ENCODE data around the gene HMGCR.

The HMGCR gene

GRCh38 chr5:75384218-75384617 lies 47.2 kb downstream of the HMGCR start:
- Mint-ChIP-seq H3K27ac (no peak overlapping the region), H3K36me3 (ENCODE audit: low read depth) (peaks cover 36% of the 10 kb centered on the region), H3K4me1 (peaks cover 5% of the 10 kb centered on the region), H3K9me3 (no peaks in the 10 kb centered on the region), H3K27me3 (no peaks in the 10 kb centered on the region), H3K4me3 (no peak overlapping the region)
- no peak for DNase-seq
- ATAC-seq = no peak

- H3K4me1 Mint-ChIP-seq = peaks cover 11% of the 10 kb centered on the region
- H3K9me3 Mint-ChIP-seq = no peaks in the 10 kb centered on the region
- DNase-seq (no peak), ATAC-seq (no peak)
- peaks cover 24% of the 10 kb centered on the region for H3K36me3 Mint-ChIP-seq (ENCODE audit: low read depth)
- no peaks in the 10 kb centered on the region for H3K27me3 Mint-ChIP-seq
- no peak overlapping the region for H3K27ac Mint-ChIP-seq
- H3K4me3 Mint-ChIP-seq = no peak overlapping the region
Measured at GRCh38 chr5:75387806-75388205, 50.8 kb downstream of the HMGCR start.

- H3K36me3 Mint-ChIP-seq (ENCODE audit: low read depth) = peaks cover 20% of the 10 kb centered on the region
- H3K27me3 Mint-ChIP-seq = no peaks in the 10 kb centered on the region
- ATAC-seq = peak; percentile 93
- H3K9me3 Mint-ChIP-seq = no peaks in the 10 kb centered on the region
- peak overlapping the region; percentile 63 for H3K27ac Mint-ChIP-seq
- peak; percentile 3 for DNase-seq
- H3K4me1 Mint-ChIP-seq = peaks cover 11% of the 10 kb centered on the region
- H3K4me3 Mint-ChIP-seq = no peak overlapping the region
Measured at GRCh38 chr5:75389430-75389829, 52.4 kb downstream of the HMGCR start.

GRCh38 chr5:75395277-75395676 lies 58.3 kb downstream of the HMGCR start:
- H3K9me3 Mint-ChIP-seq = no peaks in the 10 kb centered on the region
- no peaks in the 10 kb centered on the region for H3K27me3 Mint-ChIP-seq
- no peak overlapping the region for H3K4me3 Mint-ChIP-seq
- ATAC-seq (no peak), DNase-seq (no peak)
- H3K27ac Mint-ChIP-seq = no peak overlapping the region
- no peaks in the 10 kb centered on the region for H3K4me1 Mint-ChIP-seq
- H3K36me3 Mint-ChIP-seq (ENCODE audit: low read depth) = peaks cover 11% of the 10 kb centered on the region

GRCh38 chr5:75405296-75405695 lies 68.3 kb downstream of the HMGCR start:
- no peak overlapping the region for H3K27ac Mint-ChIP-seq
- no peak overlapping the region for H3K4me3 Mint-ChIP-seq
- no peak for ATAC-seq
- no peaks in the 10 kb centered on the region for H3K4me1 Mint-ChIP-seq
- H3K36me3 Mint-ChIP-seq (ENCODE audit: low read depth) = peaks cover 15% of the 10 kb centered on the region
- no peaks in the 10 kb centered on the region for H3K27me3 Mint-ChIP-seq
- DNase-seq = no peak
- no peaks in the 10 kb centered on the region for H3K9me3 Mint-ChIP-seq
